CD14-positive monocyte (primary cell): ENCODE measurements around the gene NOX5. TPM values are rescaled to one million over a fixed set of nuclear protein-coding genes. Genes with fewer than 3 reads are reported as not detected.

Experiments
- DNase-seq, 3 donors: peaks; one replicate each; pipeline ENCODE4 v3.0.0-alpha.2; 2011 to 2022
- H2AFZ ChIP-seq: 2 replicates; pipeline ENCODE4 v1.6.0; 2012; ENCODE audit warnings: mild to moderate bottlenecking, low read depth, low read length, inconsistent platforms; ENCODE audit not compliant: insufficient read depth, poor library complexity, severe bottlenecking
- H3K27ac ChIP-seq, 2 donors: 1 replicate in 1 of 2; 2 replicates in 1 of 2; pipeline ENCODE4 v1.5.1; 2012 to 2013; ENCODE audit warnings: low read length in 2 of 2, control low read depth in 1 of 2, inconsistent platforms in 1 of 2, low read depth in 1 of 2, mild to moderate bottlenecking in 1 of 2
- H3K27me3 ChIP-seq, 2 donors: one replicate each; pipeline versions ENCODE4 v1.6.0 to v1.6.1; 2011 to 2013; ENCODE audit warnings: low read length in 2 of 2; ENCODE audit not compliant: control insufficient read depth in 2 of 2, insufficient read depth in 2 of 2
- H3K36me3 ChIP-seq, 2 donors: replicated peaks in 1 of 2; 1 replicate in 1 of 2; 2 replicates in 1 of 2; pipeline versions ENCODE4 v1.5.1 to v1.6.1; 2012 to 2013; ENCODE audit warnings: low read length in 2 of 2, control low read depth in 1 of 2, inconsistent platforms in 1 of 2, mild to moderate bottlenecking in 1 of 2; ENCODE audit not compliant: insufficient read depth in 2 of 2, control insufficient read depth in 1 of 2
- H3K4me1 ChIP-seq, 2 donors: 1 replicate in 1 of 2; 2 replicates in 1 of 2; pipeline versions ENCODE4 v1.5.1 to v1.6.1; 2012 to 2013; ENCODE audit warnings: low read length in 2 of 2, control low read depth in 1 of 2, inconsistent platforms in 1 of 2, mild to moderate bottlenecking in 1 of 2, moderate library complexity in 1 of 2; ENCODE audit not compliant: insufficient read depth in 2 of 2, control insufficient read depth in 1 of 2
- H3K4me2 ChIP-seq: replicated peaks from 2 replicates; pipeline ENCODE3; 2012; ENCODE audit warnings: low read length, moderate library complexity, mild to moderate bottlenecking; ENCODE audit not compliant: poor library complexity, severe bottlenecking; ENCODE audit errors: extremely low read depth
- H3K4me3 ChIP-seq, 3 experiments: fragments of 200-600 bp in 1 of 3; sonication (generic) in 1 of 3; replicated peaks in 1 of 3; 1 replicate in 2 of 3; 2 replicates in 1 of 3; pipeline ENCODE4 v1.5.1; 2011 to 2013; ENCODE audit warnings: low read length in 3 of 3, mild to moderate bottlenecking in 3 of 3, control low read depth in 2 of 3, low read depth in 2 of 3, inconsistent platforms in 1 of 3, moderate library complexity in 1 of 3
- H3K79me2 ChIP-seq: 2 replicates; pipeline ENCODE4 v1.6.0; 2012; ENCODE audit warnings: mild to moderate bottlenecking, control low read depth, inconsistent platforms, low read length, moderate library complexity; ENCODE audit not compliant: insufficient read depth
- H3K9ac ChIP-seq: 2 replicates; pipeline ENCODE4 v1.6.0; 2017; ENCODE audit warnings: low read length, mild to moderate bottlenecking; ENCODE audit not compliant: insufficient read depth, poor library complexity, severe bottlenecking
- H3K9me3 ChIP-seq, 2 donors: replicated peaks in 1 of 2; 1 replicate in 1 of 2; 2 replicates in 1 of 2; pipeline versions ENCODE4 v1.5.1 to v1.6.1; 2012 to 2013; ENCODE audit warnings: low read length in 2 of 2, control low read depth in 1 of 2; ENCODE audit not compliant: control insufficient read depth in 1 of 2, insufficient read depth in 1 of 2
- H4K20me1 ChIP-seq: 2 replicates; pipeline ENCODE4 v1.6.0; 2012; ENCODE audit warnings: mild to moderate bottlenecking, low read length, control low read depth, moderate library complexity; ENCODE audit not compliant: insufficient read depth
- H3K27ac Mint-ChIP-seq, 7 donors: one replicate each; pipeline ENCODE4 v1.8.0; 2020; ENCODE audit warnings: mild to moderate bottlenecking in 7 of 7, mixed read lengths in 7 of 7, moderate library complexity in 6 of 7, inconsistent platforms in 2 of 7
- H3K27me3 Mint-ChIP-seq, 3 donors: one replicate each; pipeline ENCODE4 v1.8.0; 2021 to 2022; ENCODE audit warnings: low read depth in 3 of 3, mild to moderate bottlenecking in 3 of 3, mixed read lengths in 3 of 3, moderate library complexity in 3 of 3, inconsistent platforms in 1 of 3
- H3K36me3 Mint-ChIP-seq, 2 donors: one replicate each; pipeline ENCODE4 v1.8.0; 2020; ENCODE audit warnings: mixed read lengths in 2 of 2, inconsistent platforms in 1 of 2, mild to moderate bottlenecking in 1 of 2
- H3K4me1 Mint-ChIP-seq: one replicate; pipeline ENCODE4 v1.8.0; 2020; ENCODE audit warnings: mild to moderate bottlenecking, mixed read lengths
- H3K4me3 Mint-ChIP-seq, 2 donors: one replicate each; pipeline ENCODE4 v1.8.0; 2020; ENCODE audit warnings: mild to moderate bottlenecking in 2 of 2, mixed read lengths in 2 of 2, moderate library complexity in 1 of 2
- H3K9me3 Mint-ChIP-seq, 7 donors: one replicate each; pipeline ENCODE4 v1.8.0; 2020 to 2022; ENCODE audit warnings: mixed read lengths in 7 of 7, mild to moderate bottlenecking in 6 of 7, moderate library complexity in 6 of 7, inconsistent platforms in 2 of 7
- CTCF ChIP-seq: fragments of 200-600 bp; IDR thresholded peaks from one replicate; pipeline ENCODE4 v1.8.0; 2022; ENCODE audit warnings: antibody characterized with exemption, mild to moderate bottlenecking
- WGBS: methylation state at CpG from one replicate; pipeline ENCODE4 v1.1.5; 2013; ENCODE audit warnings: missing lambda C conversion rate; ENCODE audit not compliant: insufficient coverage; 5-methylcytosine and 5-hydroxymethylcytosine counted together
- intact Hi-C, 2 donors: fragments of 100-400 bp; cut with micrococcal nuclease; formaldehyde crosslinking; loops; one replicate each; pipeline versions ENCODE4 v1.15.0 to v1.15.1; 2023
- polyA plus RNA-seq, 3 donors: library from polyadenylated mRNA; depleted of rRNA in 1 of 3; unstranded in 2 of 3; stranded (reverse) in 1 of 3; fragments of 300-500 nt in 2 of 3; fragments of >200 nt in 1 of 3; fragmentation: Illumina TruSeq in 2 of 3; gene quantifications; 1 replicate in 2 of 3; 2 replicates in 1 of 3; pipeline ENCODE4 v1.2.3, GENCODE V29; 2012 to 2021

Gene NOX5
- polyA plus RNA-seq, 3 donors, result not detected

DNA sequence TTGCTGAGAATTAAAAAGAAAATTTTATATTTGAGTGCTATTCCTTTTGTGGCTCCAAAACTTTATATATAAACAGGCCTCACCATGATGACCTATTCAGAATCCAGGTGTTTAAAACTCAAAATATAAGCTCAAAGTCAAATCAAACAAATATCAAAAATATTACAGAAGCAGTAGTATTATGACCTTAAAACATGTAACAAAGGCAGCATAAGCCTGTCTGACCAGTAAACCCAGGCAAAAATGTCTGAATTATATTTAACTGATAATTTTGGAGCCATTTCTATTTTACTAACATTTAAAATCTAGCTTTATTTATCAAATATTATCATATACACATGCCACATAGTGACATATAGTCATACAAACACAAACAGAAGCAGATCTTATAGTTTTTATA is 6.4 kb upstream of the NOX5 start:
- Histone ChIP-seq H3K27ac (no peak overlapping the region), H3K4me3 (no peak overlapping the region), H3K4me2 (no peak overlapping the region), H3K9me3 (peaks cover 8 to 9% of the 10 kb centered on the region in 2 donors), H2AFZ (no peak overlapping the region), H3K4me1 (peaks cover 5 to 12% of the 10 kb centered on the region in 2 donors), H3K79me2 (no peaks in the 10 kb centered on the region), H3K36me3 (no peaks in the 10 kb centered on the region), H3K9ac (no peak overlapping the region), H4K20me1 (no peaks in the 10 kb centered on the region), H3K27me3 (no peaks in the 10 kb centered on the region)
- Mint-ChIP-seq H3K9me3 (peaks cover 5 to 10% (median 8%) of the 10 kb centered on the region in 7 donors), H3K36me3 (peaks cover 0 to 1% of the 10 kb centered on the region in 2 donors), H3K4me1 (peaks cover 12% of the 10 kb centered on the region), H3K27ac (no peak overlapping the region), H3K4me3 (no peak overlapping the region), H3K27me3 (peaks cover 0 to 3% (median 3%) of the 10 kb centered on the region in 3 donors)
- intact Hi-C loops, result no loop called here
- TF ChIP-seq CTCF, result no peak
- DNase-seq, result no peak

- intact Hi-C loops, result no loop called here
- H3K9me3 ChIP-seq, result peaks cover 8 to 9% of the 10 kb centered on the region in 2 donors
- peak overlapping the region; percentile 40 for H3K4me2 ChIP-seq
- no peaks in the 10 kb centered on the region for H3K36me3 ChIP-seq
- 17% methylated on average over 1 of the region's 5 CpGs for WGBS
- H3K79me2 ChIP-seq, result no peaks in the 10 kb centered on the region
- DNase-seq, result peak; percentile 2 to 43 (median 10)
- peaks cover 0 to 1% of the 10 kb centered on the region in 2 donors for H3K36me3 Mint-ChIP-seq
- H3K4me3 Mint-ChIP-seq, result peak overlapping the region; percentile 25 to 70
- no peak overlapping the region for H2AFZ ChIP-seq
- H3K27ac Mint-ChIP-seq, result peak overlapping the region in 2 of 7 donors; percentile 11 to 20
- H4K20me1 ChIP-seq, result no peaks in the 10 kb centered on the region
- H3K9me3 Mint-ChIP-seq, result peaks cover 5 to 10% (median 8%) of the 10 kb centered on the region in 7 donors
- peak overlapping the region in 1 of 3 experiments; percentile 10 for H3K4me3 ChIP-seq
- no peak overlapping the region for H3K9ac ChIP-seq
- peaks cover 16% of the 10 kb centered on the region for H3K4me1 Mint-ChIP-seq
- H3K4me1 ChIP-seq, result peaks cover 5 to 17% of the 10 kb centered on the region in 2 donors
- TF ChIP-seq CTCF, result no peak
- H3K27me3 ChIP-seq, result no peaks in the 10 kb centered on the region
- no peak overlapping the region for H3K27ac ChIP-seq
- H3K27me3 Mint-ChIP-seq, result peaks cover under 1 to 3% (median 3%) of the 10 kb centered on the region in 3 donors
Observed at GRCh38 chr15:69009341-69009740, 5.2 kb upstream of the NOX5 start.
